Large intestine (tissue), 3 donors: ENCODE data around the gene ABCC2. TPM values are rescaled to one million over a fixed set of nuclear protein-coding genes. Genes with fewer than 3 reads are reported as not detected.

Experiments
- DNase-seq, 2 donors: peaks; one replicate each; pipeline versions ENCODE4 v3.0.0 to v3.0.0-alpha.2; 2013
- H3K27ac ChIP-seq: one replicate; pipeline ENCODE4 v1.5.1; 2013; ENCODE audit warnings: low read length
- H3K27me3 ChIP-seq: 2 replicates; pipeline ENCODE4 v1.6.1; 2013; ENCODE audit warnings: low read length; ENCODE audit not compliant: control insufficient read depth, insufficient read depth
- H3K36me3 ChIP-seq: 2 replicates; pipeline ENCODE4 v1.6.1; 2013; ENCODE audit warnings: low read length; ENCODE audit not compliant: control insufficient read depth, insufficient read depth
- H3K4me1 ChIP-seq: one replicate; pipeline ENCODE4 v1.6.1; 2013; ENCODE audit warnings: low read length; ENCODE audit not compliant: control insufficient read depth, insufficient read depth
- H3K4me3 ChIP-seq: one replicate; pipeline ENCODE4 v1.5.1; 2013; ENCODE audit warnings: low read length
- H3K9me3 ChIP-seq: one replicate; pipeline ENCODE4 v1.6.1; 2013; ENCODE audit warnings: mild to moderate bottlenecking, low read depth, low read length, moderate library complexity; ENCODE audit not compliant: control insufficient read depth
- WGBS: methylation state at CpG from one replicate; pipeline ENCODE4 v1.1.5; 2013; ENCODE audit warnings: low lambda C conversion rate; ENCODE audit not compliant: insufficient coverage; 5-methylcytosine and 5-hydroxymethylcytosine counted together
- polyA plus RNA-seq: library from polyadenylated mRNA; unstranded; fragments of 120-200 nt; gene quantifications from one replicate; pipeline ENCODE4 v1.2.1, GENCODE V29; 2013

The ABCC2 gene
- polyA plus RNA-seq, 1 donor: 94.3 TPM

GRCh38 chr10:99748823-99749451 is 33.5 kb upstream of the ABCC2 start:
- 100% methylated on average over 1 of the region's 2 CpGs for WGBS
- H3K9me3 ChIP-seq: no peaks in the 10 kb centered on the region

GRCh38 chr10:99750641-99751040 is 31.8 kb upstream of the ABCC2 start:
- H3K36me3 ChIP-seq: peaks cover 50% of the 10 kb centered on the region
- no peak overlapping the region for H3K27ac ChIP-seq
- no peak for DNase-seq
- peaks cover 5% of the 10 kb centered on the region for H3K4me1 ChIP-seq
- no peak overlapping the region for H3K4me3 ChIP-seq
- no peaks in the 10 kb centered on the region for H3K9me3 ChIP-seq
- H3K27me3 ChIP-seq: no peaks in the 10 kb centered on the region

More at GRCh38 chr10:99748823-99749451, 33.5 kb upstream of the ABCC2 start:
- Histone ChIP-seq H3K4me1 (no peaks in the 10 kb centered on the region), H3K36me3 (peaks cover 49% of the 10 kb centered on the region), H3K27me3 (no peaks in the 10 kb centered on the region), H3K4me3 (no peak overlapping the region), H3K27ac (no peak overlapping the region)
- DNase-seq: no peak

- no peaks in the 10 kb centered on the region for H3K27me3 ChIP-seq
- peaks cover 47% of the 10 kb centered on the region for H3K36me3 ChIP-seq
- no peak overlapping the region for H3K4me3 ChIP-seq
- H3K9me3 ChIP-seq: no peaks in the 10 kb centered on the region
- no CpG with 5 or more reads among the region's 1 CpG for WGBS
- peaks cover 5% of the 10 kb centered on the region for H3K4me1 ChIP-seq
- peak overlapping the region; percentile 40 for H3K27ac ChIP-seq
- peak; percentile 26 to 56 for DNase-seq
These were observed 27.8 kb upstream of the ABCC2 start for GRCh38 chr10:99754670-99755069.

GRCh38 chr10:99756159-99756558 is 26.3 kb upstream of the ABCC2 start:
- WGBS: no CpG with 5 or more reads among the region's 1 CpG
- Histone ChIP-seq H3K27me3 (no peaks in the 10 kb centered on the region), H3K4me3 (no peak overlapping the region), H3K27ac (no peak overlapping the region), H3K4me1 (peaks cover 5% of the 10 kb centered on the region), H3K36me3 (peaks cover 53% of the 10 kb centered on the region), H3K9me3 (no peaks in the 10 kb centered on the region)
- DNase-seq: no peak

GRCh38 chr10:99758211-99758891 is 24.1 kb upstream of the ABCC2 start:
- no peak for DNase-seq
- no CpG with 5 or more reads among the region's 2 CpGs for WGBS
- Histone ChIP-seq H3K4me1 (peaks cover 5% of the 10 kb centered on the region), H3K4me3 (no peak overlapping the region), H3K9me3 (no peaks in the 10 kb centered on the region), H3K27ac (no peak overlapping the region), H3K27me3 (no peaks in the 10 kb centered on the region), H3K36me3 (peaks cover 45% of the 10 kb centered on the region)

- no peaks in the 10 kb centered on the region for H3K4me1 ChIP-seq
- H3K9me3 ChIP-seq: peaks cover 3% of the 10 kb centered on the region
- no peak overlapping the region for H3K4me3 ChIP-seq
- no peak overlapping the region for H3K27ac ChIP-seq
- DNase-seq: no peak
- peaks cover 35% of the 10 kb centered on the region for H3K36me3 ChIP-seq
- no CpG with 5 or more reads among the region's 1 CpG for WGBS
- H3K27me3 ChIP-seq: no peaks in the 10 kb centered on the region
These were observed 22.1 kb upstream of the ABCC2 start for GRCh38 chr10:99760321-99760720.

- H3K36me3 ChIP-seq: peaks cover 29% of the 10 kb centered on the region
- H3K4me3 ChIP-seq: no peak overlapping the region
- no peak for DNase-seq
- peaks cover 3% of the 10 kb centered on the region for H3K9me3 ChIP-seq
- H3K4me1 ChIP-seq: no peaks in the 10 kb centered on the region
- no peaks in the 10 kb centered on the region for H3K27me3 ChIP-seq
- H3K27ac ChIP-seq: no peak overlapping the region
These were observed 21.1 kb upstream of the ABCC2 start for GRCh38 chr10:99761365-99761764.

- no peaks in the 10 kb centered on the region for H3K36me3 ChIP-seq
- DNase-seq: no peak
- peaks cover 14% of the 10 kb centered on the region for H3K4me1 ChIP-seq
- no peak overlapping the region for H3K4me3 ChIP-seq
- H3K27me3 ChIP-seq: no peaks in the 10 kb centered on the region
- WGBS: no CpG with 5 or more reads among the region's 4 CpGs
- H3K27ac ChIP-seq: no peak overlapping the region
- peaks cover 3% of the 10 kb centered on the region for H3K9me3 ChIP-seq
These were observed 16.7 kb upstream of the ABCC2 start for GRCh38 chr10:99765672-99766301.

- Histone ChIP-seq H3K9me3 (peaks cover 3% of the 10 kb centered on the region), H3K36me3 (no peaks in the 10 kb centered on the region), H3K4me1 (peaks cover 14% of the 10 kb centered on the region), H3K27me3 (no peaks in the 10 kb centered on the region), H3K27ac (no peak overlapping the region), H3K4me3 (no peak overlapping the region)
- 80% methylated on average over 2 of the region's 8 CpGs for WGBS
- DNase-seq: no peak
These were observed 16.1 kb upstream of the ABCC2 start for GRCh38 chr10:99766302-99766681.

- peaks cover 14% of the 10 kb centered on the region for H3K4me1 ChIP-seq
- H3K9me3 ChIP-seq: peaks cover 3% of the 10 kb centered on the region
- H3K27ac ChIP-seq: no peak overlapping the region
- no peak for DNase-seq
- H3K36me3 ChIP-seq: no peaks in the 10 kb centered on the region
- H3K27me3 ChIP-seq: no peaks in the 10 kb centered on the region
- no peak overlapping the region for H3K4me3 ChIP-seq
- 100% methylated on average over 1 of the region's 5 CpGs for WGBS
These were observed 14.5 kb upstream of the ABCC2 start for GRCh38 chr10:99767901-99768300.
